Ishikawa (cell line): Measurements from ENCODE around the gene ZNF367.

ENCODE experiments used
- CEBPB ChIP-seq: IDR thresholded peaks from 2 replicates; pipeline ENCODE4 v1.6.1; 2012
- CREB1 ChIP-seq: IDR thresholded peaks from 2 replicates; pipeline ENCODE4 v1.6.1; 2012; ENCODE audit warnings: low read depth
- EGR1 ChIP-seq: IDR thresholded peaks from 2 replicates; pipeline ENCODE4 v1.6.1; 2012
- EP300 ChIP-seq: IDR thresholded peaks from 2 replicates; pipeline ENCODE4 v1.6.1; 2012; ENCODE audit warnings: borderline replicate concordance
- FOXM1 ChIP-seq: IDR thresholded peaks from 2 replicates; pipeline ENCODE4 v1.6.1; 2012; ENCODE audit warnings: low read depth, borderline replicate concordance
- NFIC ChIP-seq: IDR thresholded peaks from 2 replicates; pipeline ENCODE4 v1.6.1; 2012
- RAD21 ChIP-seq: IDR thresholded peaks from 2 replicates; pipeline ENCODE4 v1.6.1; 2012; ENCODE audit warnings: low read depth
- TAF1 ChIP-seq: IDR thresholded peaks from 2 replicates; pipeline ENCODE4 v1.6.1; 2012; ENCODE audit warnings: low read depth, mild to moderate bottlenecking
- TCF12 ChIP-seq: IDR thresholded peaks from 2 replicates; pipeline ENCODE4 v1.6.1; 2012; ENCODE audit warnings: low read depth
- TEAD4 ChIP-seq: IDR thresholded peaks from 2 replicates; pipeline ENCODE4 v1.6.1; 2012
- YY1 ChIP-seq: IDR thresholded peaks from 2 replicates; pipeline ENCODE4 v1.6.1; 2012; ENCODE audit warnings: low read depth
- ZBTB7A ChIP-seq: IDR thresholded peaks from 2 replicates; pipeline ENCODE4 v1.6.1; 2012; ENCODE audit warnings: low read depth
- TF ChIP-seq, protein P1 (sequence below): IDR thresholded peaks from 2 replicates; pipeline ENCODE4 v1.6.1; 2012
- TF ChIP-seq, protein P2 (sequence below): IDR thresholded peaks from 2 replicates; pipeline ENCODE4 v1.6.1; 2012
- TF ChIP-seq, protein P3 (sequence below): IDR thresholded peaks from 2 replicates; pipeline ENCODE4 v1.6.1; 2012; ENCODE audit warnings: low read depth, mild to moderate bottlenecking

The ZNF367 gene

GRCh38 chr9:96420468-96421219 lies 2.5 kb upstream of the ZNF367 start:
- peak; percentile 42; the same call in 1 of the 2 replicates for TF ChIP-seq NFIC
- TF ChIP-seq TCF12: 0 out of 2 replicates have a peak, but pooled peaks have one; percentile 24
- TF ChIP-seq YY1: 0 out of 2 replicates have a peak, but pooled peaks have one; percentile 13
- no peak for TF ChIP-seq ZBTB7A
- TF ChIP-seq TEAD4: peak; percentile 98
- TF ChIP-seq CREB1: no peak
- TF ChIP-seq, protein P1, sequence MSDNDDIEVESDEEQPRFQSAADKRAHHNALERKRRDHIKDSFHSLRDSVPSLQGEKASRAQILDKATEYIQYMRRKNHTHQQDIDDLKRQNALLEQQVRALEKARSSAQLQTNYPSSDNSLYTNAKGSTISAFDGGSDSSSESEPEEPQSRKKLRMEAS: peak; percentile 29; the same call in 1 of the 2 replicates
- TF ChIP-seq EP300: peak; percentile 48; the same call in 1 of the 2 replicates

DNA sequence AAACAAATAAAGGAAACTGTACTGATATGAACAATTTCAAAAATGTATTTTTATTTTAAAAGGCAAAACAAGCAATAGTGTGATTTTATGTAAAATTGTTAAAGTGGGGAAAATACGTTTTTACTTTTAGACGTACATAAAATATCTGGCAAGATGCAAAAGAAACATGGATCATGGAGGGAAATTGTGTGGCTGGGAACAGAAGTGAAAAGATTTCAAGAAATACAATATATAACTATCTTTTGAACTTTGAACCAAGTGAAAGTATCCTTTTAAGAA lies 1.5 kb upstream of the ZNF367 start:
- TF ChIP-seq RAD21: no peak
- TF ChIP-seq EP300: no peak
- TF ChIP-seq, protein P2, sequence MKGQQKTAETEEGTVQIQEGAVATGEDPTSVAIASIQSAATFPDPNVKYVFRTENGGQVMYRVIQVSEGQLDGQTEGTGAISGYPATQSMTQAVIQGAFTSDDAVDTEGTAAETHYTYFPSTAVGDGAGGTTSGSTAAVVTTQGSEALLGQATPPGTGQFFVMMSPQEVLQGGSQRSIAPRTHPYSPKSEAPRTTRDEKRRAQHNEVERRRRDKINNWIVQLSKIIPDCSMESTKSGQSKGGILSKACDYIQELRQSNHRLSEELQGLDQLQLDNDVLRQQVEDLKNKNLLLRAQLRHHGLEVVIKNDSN: no peak
- TF ChIP-seq TAF1: no peak
- TF ChIP-seq YY1: no peak
- no peak for TF ChIP-seq CREB1
- TF ChIP-seq ZBTB7A: no peak
- no peak for TF ChIP-seq CEBPB
- TF ChIP-seq TEAD4: no peak
- TF ChIP-seq, protein P3, sequence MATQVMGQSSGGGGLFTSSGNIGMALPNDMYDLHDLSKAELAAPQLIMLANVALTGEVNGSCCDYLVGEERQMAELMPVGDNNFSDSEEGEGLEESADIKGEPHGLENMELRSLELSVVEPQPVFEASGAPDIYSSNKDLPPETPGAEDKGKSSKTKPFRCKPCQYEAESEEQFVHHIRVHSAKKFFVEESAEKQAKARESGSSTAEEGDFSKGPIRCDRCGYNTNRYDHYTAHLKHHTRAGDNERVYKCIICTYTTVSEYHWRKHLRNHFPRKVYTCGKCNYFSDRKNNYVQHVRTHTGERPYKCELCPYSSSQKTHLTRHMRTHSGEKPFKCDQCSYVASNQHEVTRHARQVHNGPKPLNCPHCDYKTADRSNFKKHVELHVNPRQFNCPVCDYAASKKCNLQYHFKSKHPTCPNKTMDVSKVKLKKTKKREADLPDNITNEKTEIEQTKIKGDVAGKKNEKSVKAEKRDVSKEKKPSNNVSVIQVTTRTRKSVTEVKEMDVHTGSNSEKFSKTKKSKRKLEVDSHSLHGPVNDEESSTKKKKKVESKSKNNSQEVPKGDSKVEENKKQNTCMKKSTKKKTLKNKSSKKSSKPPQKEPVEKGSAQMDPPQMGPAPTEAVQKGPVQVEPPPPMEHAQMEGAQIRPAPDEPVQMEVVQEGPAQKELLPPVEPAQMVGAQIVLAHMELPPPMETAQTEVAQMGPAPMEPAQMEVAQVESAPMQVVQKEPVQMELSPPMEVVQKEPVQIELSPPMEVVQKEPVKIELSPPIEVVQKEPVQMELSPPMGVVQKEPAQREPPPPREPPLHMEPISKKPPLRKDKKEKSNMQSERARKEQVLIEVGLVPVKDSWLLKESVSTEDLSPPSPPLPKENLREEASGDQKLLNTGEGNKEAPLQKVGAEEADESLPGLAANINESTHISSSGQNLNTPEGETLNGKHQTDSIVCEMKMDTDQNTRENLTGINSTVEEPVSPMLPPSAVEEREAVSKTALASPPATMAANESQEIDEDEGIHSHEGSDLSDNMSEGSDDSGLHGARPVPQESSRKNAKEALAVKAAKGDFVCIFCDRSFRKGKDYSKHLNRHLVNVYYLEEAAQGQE: no peak
- no peak for TF ChIP-seq EGR1
- no peak for TF ChIP-seq FOXM1
- TF ChIP-seq, protein P1: no peak
- TF ChIP-seq NFIC: no peak
- no peak for TF ChIP-seq TCF12

DNA sequence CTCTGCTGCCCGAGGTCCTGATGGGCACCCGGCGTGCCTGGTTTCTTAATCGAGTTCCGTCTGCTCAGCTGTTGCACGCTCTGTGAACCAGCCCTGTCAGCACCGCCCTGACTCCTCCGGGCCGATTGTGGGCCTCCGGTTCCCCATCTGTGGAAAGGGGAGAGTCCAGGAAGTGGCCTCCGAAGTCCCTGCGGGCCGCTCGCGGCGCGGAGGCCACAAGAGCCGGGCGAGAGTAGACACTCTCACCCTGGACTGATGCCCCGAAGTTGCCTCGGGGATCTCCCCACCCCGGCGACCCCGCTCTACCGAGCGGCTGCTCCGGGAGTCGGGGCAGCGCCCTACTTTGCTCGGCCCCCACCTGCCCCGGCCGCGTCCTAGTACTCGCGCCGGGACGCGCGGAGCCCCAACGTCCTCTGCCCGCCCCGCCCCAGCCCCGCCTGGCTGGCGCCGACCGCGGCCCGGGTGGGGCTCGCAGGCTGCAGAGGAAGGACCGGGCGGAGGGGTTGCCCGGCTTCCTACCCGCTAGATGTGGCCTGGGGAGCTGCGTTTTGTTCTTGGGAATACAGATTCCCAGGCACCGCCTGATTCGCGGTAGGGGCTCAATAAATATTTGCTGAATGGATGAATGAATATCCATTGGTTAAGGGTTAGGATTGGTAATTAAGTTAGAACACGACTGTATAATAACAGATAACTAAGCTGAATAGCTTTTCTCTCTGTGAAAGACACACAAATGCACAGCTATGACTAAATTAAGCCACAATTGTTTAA lies 935 bp upstream of the ZNF367 start:
- TF ChIP-seq EP300 (no peak), YY1 (no peak), CEBPB (no peak), TAF1 (no peak), TCF12 (peak; percentile 24; the same call in 1 of the 2 replicates), ZBTB7A (peak; percentile 49; the same call in 1 of the 2 replicates), RAD21 (no peak), FOXM1 (no peak), CREB1 (peak; percentile 1; the same call in 1 of the 2 replicates), EGR1 (no peak), TEAD4 (no peak), NFIC (0 out of 2 replicates have a peak, but pooled peaks have one; percentile 4)
- TF ChIP-seq, protein P1: peak; percentile 0; the same call in 1 of the 2 replicates
- TF ChIP-seq, protein P3: peak; percentile 45
- TF ChIP-seq, protein P2: no peak

DNA sequence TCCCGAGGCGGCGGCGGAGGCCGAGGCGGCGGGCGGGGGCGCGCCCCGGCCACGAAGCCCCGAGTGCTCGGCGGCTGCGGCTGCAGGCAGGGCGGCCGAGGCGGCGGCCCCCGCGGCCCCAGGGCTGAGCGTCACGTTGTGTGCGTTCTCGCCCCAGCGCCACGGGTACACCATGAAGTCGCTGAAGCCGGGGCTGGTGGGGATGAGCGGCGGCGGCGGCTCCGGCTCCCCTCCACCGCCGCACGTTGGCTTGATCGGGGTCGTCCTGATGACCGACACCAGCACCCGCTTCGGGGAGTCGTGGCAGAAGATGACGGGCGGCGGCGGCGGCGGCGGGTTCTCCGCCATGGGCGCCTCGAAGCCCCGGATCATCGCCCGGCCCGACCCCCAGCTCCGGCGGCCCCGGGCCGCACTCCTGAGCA lies 498 bp downstream of the ZNF367 start:
- TF ChIP-seq EP300: 0 out of 2 replicates have a peak, but pooled peaks have one; percentile 4
- TF ChIP-seq NFIC: no peak

DNA sequence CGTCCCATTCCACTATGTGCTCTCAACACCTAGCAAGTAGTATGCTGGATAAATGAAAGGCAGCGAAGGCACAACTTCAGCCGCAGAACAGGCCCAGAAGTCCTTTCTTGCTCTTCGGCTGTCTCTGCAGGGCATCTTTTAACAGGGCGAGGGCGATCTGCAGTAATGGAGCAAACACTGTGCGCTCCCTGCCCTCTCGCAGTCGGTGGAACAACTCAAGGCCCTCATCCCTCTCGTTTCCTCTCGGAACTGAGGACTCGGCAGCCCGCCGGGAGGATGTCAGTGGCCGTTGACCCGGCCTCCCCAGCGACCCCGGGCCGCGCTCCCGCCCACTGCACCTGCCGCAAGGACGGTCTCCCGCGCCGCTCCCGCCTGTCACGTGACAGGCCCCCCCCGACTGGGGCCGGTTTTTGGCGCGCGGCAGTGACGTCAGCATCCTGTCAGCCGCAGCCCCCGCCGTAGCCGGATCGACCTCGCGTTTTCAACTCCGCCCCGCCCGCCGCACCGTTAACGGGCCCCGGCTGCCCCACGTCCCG lies 1.1 kb downstream of the ZNF367 start:
- peak; percentile 71; the same call in 1 of the 2 replicates for TF ChIP-seq TCF12
- TF ChIP-seq FOXM1: no peak
- TF ChIP-seq, protein P1: peak; percentile 83
- TF ChIP-seq ZBTB7A: peak; percentile 49; the same call in 1 of the 2 replicates
- TF ChIP-seq TEAD4: no peak
- TF ChIP-seq CEBPB: no peak
- peak; percentile 54; the same call in 1 of the 2 replicates for TF ChIP-seq TAF1
- no peak for TF ChIP-seq RAD21
- TF ChIP-seq YY1: no peak
- 0 out of 2 replicates have a peak, but pooled peaks have one; percentile 23 for TF ChIP-seq EP300
- TF ChIP-seq EGR1: no peak
- TF ChIP-seq, protein P3: no peak
- peak; percentile 87 for TF ChIP-seq CREB1
- TF ChIP-seq NFIC: no peak
- TF ChIP-seq, protein P2: peak; percentile 97
